ENCODE measurements around the gene POLR3A. TPM values are rescaled to one million over a fixed set of nuclear protein-coding genes. Genes with fewer than 3 reads are reported as not detected.

The POLR3A gene
- 12.1 to 13.2 TPM (median 12.6 TPM) in 5 replicates for total RNA-seq (2022; extraction: Qiagen RNA extraction)

GRCh38 chr10:78029269-78030226, at the start of gene POLR3A:
TSS of gene POLR3A (minus strand) at chr10:78029515. CDS start at chr10:78029407, 108 bp downstream.

GRCh38 chr10:78033637-78034470, 4.5 kb upstream of the POLR3A start, which contains the start of gene RPS24:
TSS of gene RPS24 (plus strand) at chr10:78033863. CDS start at chr10:78033902, 39 bp downstream.

GRCh38 chr10:77926566-77927401, 102.5 kb downstream of the POLR3A start, which contains the start of gene DLG5:
TSS of gene DLG5 (minus strand) at chr10:77926755. CDS start at chr10:77926520, 235 bp downstream.

Other genes with a start within 250 kb of the POLR3A start
- 34.7 to 40.7 TPM (median 38.6 TPM) in 5 replicates for gene DLG5, start 102.8 kb downstream of the POLR3A start, total RNA-seq (2022; extraction: Qiagen RNA extraction)
- 2,853 to 3,605 TPM (median 2,900 TPM) in 5 replicates for gene RPS24, start 4.3 kb upstream of the POLR3A start, total RNA-seq (2022; extraction: Qiagen RNA extraction)

Data from A549 treated with AZD2906 at 1 μM for 4 hours (cell line).